GM12878 (cell line): Measurements from ENCODE around the gene JADE2. TPM values are rescaled to one million over a fixed set of nuclear protein-coding genes. Genes with fewer than 3 reads are reported as not detected.

Experiments used
- ATAC-seq: fragments of 200-7000 bp; cut with Tn5 transposase; 3 replicates; pipeline ENCODE4 v1.9.1; 2020; ENCODE audit warnings: mild to moderate bottlenecking, moderate library complexity
- BruUV-seq: library from RNA; stranded (reverse); fragments of 400-500 nt; replicated peaks from 2 replicates; lab custom pipeline; 2021; lab: Mats Ljungman, UMichigan
- CTCF ChIA-PET: fragments of 300-600 bp; sonication (Branson Sonifier 250); formaldehyde crosslinking; extraction: SDS; loops from one replicate; lab custom pipeline; 2021; ENCODE audit warnings: inconsistent platforms; lab: Yijun Ruan, JAX
- POLR2A ChIA-PET: fragments of 350-600 bp; formaldehyde crosslinking; extraction: SDS; loops from one replicate; lab custom pipeline; 2021; ENCODE audit warnings: inconsistent platforms; lab: Charles Lee
- RAD21 ChIA-PET: fragments of 300-600 bp; sonication (Branson Sonifier 250); formaldehyde crosslinking; loops from one replicate; lab custom pipeline; 2023; ENCODE audit warnings: antibody characterized with exemption; ENCODE audit not compliant: unreplicated experiment; lab: Charles Lee
- SMC1A ChIA-PET: fragments of 300-600 bp; sonication (Branson Sonifier 250); formaldehyde crosslinking; loops from one replicate; lab custom pipeline; 2023; ENCODE audit not compliant: unreplicated experiment, uncharacterized antibody; lab: Charles Lee
- DNase-seq: peaks from one replicate; pipeline ENCODE4 v3.0.0-alpha.2; 2011; ENCODE audit warnings: low read depth, low spot score
- FAIRE-seq: peaks from 3 replicates; lab custom pipeline; 2011; peaks lifted over from hg19 to GRCh38; lab: Jason Lieb, UNC
- H2AFZ ChIP-seq: 2 replicates; pipeline ENCODE4 v1.6.0; 2011; ENCODE audit warnings: low read depth, low read length, control low read depth; ENCODE audit not compliant: control insufficient read depth
- H3K27ac ChIP-seq: 2 replicates; pipeline ENCODE4 v1.5.1; 2011; ENCODE audit warnings: control low read depth; ENCODE audit not compliant: control insufficient read depth, insufficient read depth
- H3K27me3 ChIP-seq, 2 experiments: replicated peaks in 1 of 2; 2 replicates each; pipeline versions ENCODE4 v1.6.0 to v1.6.1; 2011; ENCODE audit warnings: low read length in 1 of 2; ENCODE audit not compliant: control insufficient read depth in 2 of 2, insufficient read depth in 2 of 2
- H3K36me3 ChIP-seq, 2 experiments: 2 replicates each; pipeline ENCODE4 v1.5.1; 2011; ENCODE audit warnings: low read length in 1 of 2; ENCODE audit not compliant: control insufficient read depth in 2 of 2, insufficient read depth in 2 of 2
- H3K4me1 ChIP-seq: 2 replicates; pipeline ENCODE4 v1.6.1; 2011; ENCODE audit warnings: mild to moderate bottlenecking, low read length, moderate library complexity, mixed read lengths; ENCODE audit not compliant: control insufficient read depth, insufficient read depth
- H3K4me2 ChIP-seq: 2 replicates; pipeline ENCODE4 v1.6.0; 2011; ENCODE audit warnings: control low read depth; ENCODE audit not compliant: control insufficient read depth, insufficient read depth
- H3K4me3 ChIP-seq: fragments of 200-600 bp; sonication (generic); 2 replicates; pipeline ENCODE4 v1.5.1; 2016
- H3K79me2 ChIP-seq: 2 replicates; pipeline ENCODE4 v1.6.0; 2011; ENCODE audit warnings: low read length; ENCODE audit not compliant: control insufficient read depth, insufficient read depth
- H3K9ac ChIP-seq: 2 replicates; pipeline ENCODE4 v1.8.0; 2011; ENCODE audit warnings: low read length, control low read depth, mixed read lengths; ENCODE audit not compliant: control insufficient read depth, insufficient read depth
- H3K9me3 ChIP-seq: replicated peaks from 3 replicates; pipeline ENCODE4 v1.5.1; 2011; ENCODE audit warnings: mild to moderate bottlenecking, low read length; ENCODE audit not compliant: control insufficient read depth, insufficient read depth
- H4K20me1 ChIP-seq: 2 replicates; pipeline ENCODE4 v1.6.0; 2011; ENCODE audit not compliant: control insufficient read depth, insufficient read depth
- CHD2 ChIP-seq: IDR thresholded peaks from 2 replicates; pipeline ENCODE4 v1.6.1; 2011; ENCODE audit warnings: low read depth, low read length, improper control_type of control experiment, borderline replicate concordance
- CREB1 ChIP-seq: IDR thresholded peaks from 2 replicates; pipeline ENCODE4 v1.6.1; 2012; ENCODE audit warnings: low read depth, mild to moderate bottlenecking, inconsistent platforms
- CTCF ChIP-seq, 3 experiments: IDR thresholded peaks in 2 of 3; conservative IDR thresholded peaks in 1 of 3; 2 replicates each; pipeline ENCODE4 v1.5.1; 2011; ENCODE audit warnings: low read depth in 3 of 3, low read length in 3 of 3, mild to moderate bottlenecking in 3 of 3, control low read depth in 2 of 3, moderate library complexity in 2 of 3, inconsistent platforms in 1 of 3, mixed read lengths in 1 of 3; ENCODE audit not compliant: control insufficient read depth in 2 of 3, insufficient read depth in 1 of 3; ENCODE audit errors: extremely low read depth in 1 of 3
- E4F1 ChIP-seq: fragments of 450-650 bp; IDR thresholded peaks from 2 replicates; pipeline ENCODE4 v1.6.1; 2018; ENCODE audit warnings: borderline replicate concordance, mild to moderate bottlenecking; ENCODE audit not compliant: partially characterized antibody
- KLF5 ChIP-seq: fragments of 450-650 bp; IDR thresholded peaks from 2 replicates; pipeline ENCODE4 v1.6.1; 2014; ENCODE audit warnings: mild to moderate bottlenecking; ENCODE audit not compliant: partially characterized antibody
- MTA2 ChIP-seq: fragments of 450-650 bp; IDR thresholded peaks from 2 replicates; pipeline ENCODE4 v1.6.1; 2016; ENCODE audit warnings: low read depth, mild to moderate bottlenecking, moderate library complexity
- NFIC ChIP-seq: IDR thresholded peaks from 2 replicates; pipeline ENCODE4 v1.6.1; 2012; ENCODE audit warnings: low read depth, mild to moderate bottlenecking, inconsistent platforms, low read length, moderate library complexity
- NR2F1 ChIP-seq: fragments of 450-650 bp; conservative IDR thresholded peaks from 2 replicates; pipeline ENCODE4 v1.6.1; 2017; ENCODE audit warnings: mild to moderate bottlenecking
- NRF1 ChIP-seq: conservative IDR thresholded peaks from 2 replicates; pipeline ENCODE4 v1.6.1; 2011; ENCODE audit warnings: mild to moderate bottlenecking, low read depth, low read length, improper control_type of control experiment
- POLR2A ChIP-seq: IDR thresholded peaks from 2 replicates; pipeline ENCODE4 v1.6.1; 2011; ENCODE audit warnings: low read depth, mild to moderate bottlenecking, low read length
- RELA ChIP-seq: fragments of 450-650 bp; IDR thresholded peaks from 2 replicates; pipeline ENCODE4 v1.8.0; 2014; ENCODE audit warnings: borderline replicate concordance; ENCODE audit not compliant: partially characterized antibody
- RELB ChIP-seq: fragments of 450-650 bp; IDR thresholded peaks from 2 replicates; pipeline ENCODE4 v1.6.1; 2017; ENCODE audit warnings: low read depth, mild to moderate bottlenecking, moderate library complexity
- TAF1 ChIP-seq: IDR thresholded peaks from 2 replicates; pipeline ENCODE4 v1.6.1; 2011; ENCODE audit warnings: mild to moderate bottlenecking, low read depth, low read length, borderline replicate concordance
- TBL1XR1 ChIP-seq: IDR thresholded peaks from 2 replicates; pipeline ENCODE4 v1.6.1; 2012; ENCODE audit warnings: low read depth, low read length, improper control_type of control experiment
- TCF12 ChIP-seq: IDR thresholded peaks from 2 replicates; pipeline ENCODE4 v1.6.1; 2011; ENCODE audit warnings: low read depth, mild to moderate bottlenecking, low read length
- ZNF207 ChIP-seq: fragments of 450-650 bp; IDR thresholded peaks from 2 replicates; pipeline ENCODE4 v1.6.1; 2014; ENCODE audit warnings: antibody characterized with exemption, mild to moderate bottlenecking, borderline replicate concordance
- WGBS: methylation state at CpG from one replicate; pipeline ENCODE4 v1.1.6; 2016; ENCODE audit warnings: low lambda C conversion rate; ENCODE audit not compliant: insufficient replicate concordance, insufficient coverage; ENCODE audit errors: missing lambda C conversion rate; 5-methylcytosine and 5-hydroxymethylcytosine counted together
- in situ Hi-C: fragments of 300-500 bp; cut with MboI; formaldehyde crosslinking; loops from 9 replicates; pipeline ENCODE4 v1.14.3; 2018; ENCODE audit warnings: mixed read lengths
- intact Hi-C: fragments of 100-400 bp; cut with micrococcal nuclease; formaldehyde crosslinking; loops from one replicate; pipeline ENCODE4 v1.14.2; 2022; ENCODE audit not compliant: unreplicated experiment
- polyA plus RNA-seq, 11 experiments: library from polyadenylated mRNA; depleted of rRNA in 4 of 11; unstranded in 6 of 11; stranded (reverse) in 5 of 11; fragments of >200 nt; fragmentation: Nextera tagmentation in 4 of 11; fragmentation: Illumina TruSeq in 1 of 11; extraction: Ambion mirVana in 4 of 11; extraction: Trizol in 1 of 11; gene quantifications; 1 replicate in 1 of 11; 2 replicates in 10 of 11; pipeline versions ENCODE4 v1.2.1 to v1.2.3, GENCODE V29; 2011 to 2016; ENCODE audit warnings: inconsistent platforms in 2 of 11, missing spikeins in 2 of 11, low read depth in 1 of 11
- total RNA-seq, 4 experiments: library from RNA; depleted of rRNA in 3 of 4; stranded (reverse); fragments of >200 nt in 3 of 4; fragmentation: Illumina TruSeq in 1 of 4; extraction: Trizol in 1 of 4; gene quantifications; 2 replicates each; pipeline versions ENCODE4 v1.2.1 to v1.2.3, GENCODE V29; 2013 to 2021

Gene JADE2
- total and polyA plus RNA-seq, 10 of the 15 experiments (the other 5 are each of a cell fraction or from before 2014, with no cell fraction given): 1.5 to 67.0 (median 22.4) TPM

- peak; percentile 93 for ATAC-seq
- Histone ChIP-seq H3K9me3 (no peaks in the 10 kb centered on the region), H3K79me2 (no peaks in the 10 kb centered on the region), H3K4me3 (no peak overlapping the region), H3K4me1 (peaks cover 15% of the 10 kb centered on the region), H3K27ac (peak overlapping the region; percentile 67), H3K27me3 (no peaks in the 10 kb centered on the region), H3K36me3 (no peaks in the 10 kb centered on the region), H4K20me1 (no peaks in the 10 kb centered on the region), H3K4me2 (0 out of 2 replicates have a peak overlapping the region, but pooled peaks have one; percentile 53), H3K9ac (peak overlapping the region; percentile 50), H2AFZ (peak overlapping the region; percentile 83)
- no peak for FAIRE-seq
- in situ Hi-C loops: no loop called here
- POLR2A ChIA-PET: interaction anchor here (0.6 to 1.8 kb wide), 5 partner anchors 20 to 90 kb away, joined by 3 to 8 read pairs (median 4); no protein-coding TSS in a partner anchor
- 33% methylated on average over 11 of the region's 11 CpGs for WGBS
- RAD21 ChIA-PET: interaction anchor here (0.6 to 1.8 kb wide), 10 partner anchors 8 to 236 kb away, joined by 3 to 11 read pairs (median 4); partner anchors contain the start of gene CDKN2AIPNL
- CTCF ChIA-PET: interaction anchor here (0.6 to 1.6 kb wide), 7 partner anchors 8 to 464 kb away, joined by 3 to 5 read pairs (median 3); partner anchors contain the start of gene CDKN2AIPNL
- SMC1A ChIA-PET: interaction anchor here (1.0 to 2.0 kb wide), 8 partner anchors 9 to 92 kb away, joined by 3 to 9 read pairs (median 5); partner anchors contain the start of gene CDKN2AIPNL
- intact Hi-C loops: loop anchor here (2.0 kb wide), 1 partner anchor 21 kb away; the partner anchor contains the start of gene JADE2
- BruUV-seq: no TSS peak
- DNase-seq: peak; percentile 53
- peak; percentile 31; the same call in 1 of the 2 replicates for TF ChIP-seq MTA2
- TF ChIP-seq CREB1: 0 out of 2 replicates have a peak, but pooled peaks have one; percentile 18
- TF ChIP-seq TCF12: peak; percentile 8; the same call in 1 of the 2 replicates
- TF ChIP-seq POLR2A: peak; percentile 59
- TF ChIP-seq NFIC: peak; percentile 42; the same call in 1 of the 2 replicates
- TF ChIP-seq RELB: peak; percentile 66
- no peak for TF ChIP-seq NRF1
- TF ChIP-seq E4F1: no peak
- TF ChIP-seq TAF1: peak; percentile 34; the same call in 1 of the 2 replicates
- TF ChIP-seq CTCF (IDR thresholded peaks at IDR 0.05 in 2 of 3, conservative IDR thresholded peaks at IDR 0.05 in 1 of 3; ENCODE audit: control insufficient read depth in 2 of 3, extremely low read depth in 1 of 3, insufficient read depth in 1 of 3, low read depth in 3 of 3, low read length in 3 of 3): no peak
- TF ChIP-seq TBL1XR1: no peak
- TF ChIP-seq KLF5: peak; percentile 39
- peak; percentile 51; the same call in 1 of the 2 replicates for TF ChIP-seq CHD2
- peak; percentile 46; the same call in 1 of the 2 replicates for TF ChIP-seq NR2F1
- no peak for TF ChIP-seq ZNF207
- peak; percentile 17 for TF ChIP-seq RELA
These were observed 22.2 kb upstream of the JADE2 start for GRCh38 chr5:134503088-134503936.
